HepG2 (cell line): ENCODE data around the gene NABP1. TPM values are rescaled to one million over a fixed set of nuclear protein-coding genes. Genes with fewer than 3 reads are reported as not detected.

Experiments
- AGO1 ChIP-seq: fragments of 200-400 bp; formaldehyde crosslinking; IDR thresholded peaks from 2 replicates; pipeline ENCODE4 v1.6.1; 2017; ENCODE audit warnings: mild to moderate bottlenecking, low read depth, low read length, moderate library complexity; ENCODE audit not compliant: poor library complexity, severe bottlenecking
- AHDC1 ChIP-seq: sonication (generic); formaldehyde crosslinking; IDR thresholded peaks from 2 replicates; pipeline ENCODE4 v1.5.1; 2020; ENCODE audit warnings: mild to moderate bottlenecking, missing genetic modification reagents, borderline replicate concordance
- GLMP ChIP-seq: sonication (generic); formaldehyde crosslinking; IDR thresholded peaks from 2 replicates; pipeline ENCODE4 v1.9.0; 2021; ENCODE audit warnings: missing genetic modification reagents, mild to moderate bottlenecking, borderline replicate concordance
- JUN ChIP-seq: sonication (generic); formaldehyde crosslinking; IDR thresholded peaks from 2 replicates; pipeline ENCODE4 v1.4.0; 2020; ENCODE audit warnings: mild to moderate bottlenecking, missing genetic modification reagents
- KLF9 ChIP-seq: IDR thresholded peaks from 2 replicates; pipeline ENCODE4 v1.6.1; 2016; ENCODE audit warnings: low read depth
- NFE2 ChIP-seq: sonication (generic); formaldehyde crosslinking; IDR thresholded peaks from 2 replicates; pipeline ENCODE4 v1.4.0; 2020; ENCODE audit warnings: missing genetic modification reagents
- NFRKB ChIP-seq: fragments of 450-650 bp; IDR thresholded peaks from 2 replicates; pipeline ENCODE4 v1.6.1; 2017
- NR0B2 ChIP-seq: sonication (generic); formaldehyde crosslinking; IDR thresholded peaks from 2 replicates; pipeline ENCODE4 v1.4.0; 2020; ENCODE audit warnings: mild to moderate bottlenecking, missing genetic modification reagents
- SALL1 ChIP-seq: sonication (generic); formaldehyde crosslinking; IDR thresholded peaks from 2 replicates; pipeline ENCODE4 v1.8.0; 2022; ENCODE audit warnings: mild to moderate bottlenecking, missing genetic modification reagents
- SKIL ChIP-seq: sonication (generic); formaldehyde crosslinking; IDR thresholded peaks from 2 replicates; pipeline ENCODE4 v1.8.0; 2022; ENCODE audit warnings: missing genetic modification reagents, mild to moderate bottlenecking, moderate library complexity, borderline replicate concordance
- ZNF264 ChIP-seq: sonication (generic); formaldehyde crosslinking; IDR thresholded peaks from 2 replicates; pipeline ENCODE4 v1.4.0; 2020; ENCODE audit warnings: missing genetic modification reagents
- ZNF282 ChIP-seq: fragments of 450-650 bp; IDR thresholded peaks from 2 replicates; pipeline ENCODE4 v1.6.1; 2018; ENCODE audit not compliant: partially characterized antibody
- ZNF691 ChIP-seq: sonication (generic); formaldehyde crosslinking; IDR thresholded peaks from 2 replicates; pipeline ENCODE4 v1.4.0; 2020; ENCODE audit warnings: missing genetic modification reagents, low read depth, mild to moderate bottlenecking, borderline replicate concordance
- ZNF740 ChIP-seq: sonication (generic); formaldehyde crosslinking; IDR thresholded peaks from 2 replicates; pipeline ENCODE4 v1.4.0; 2020; ENCODE audit warnings: missing genetic modification reagents
- ZNF766 ChIP-seq: sonication (generic); formaldehyde crosslinking; IDR thresholded peaks from 2 replicates; pipeline ENCODE4 v1.5.0; 2020; ENCODE audit warnings: missing genetic modification reagents, borderline replicate concordance
- ZNF790 ChIP-seq: sonication (generic); formaldehyde crosslinking; IDR thresholded peaks from 2 replicates; pipeline ENCODE4 v1.8.0; 2022; ENCODE audit warnings: missing genetic modification reagents, mild to moderate bottlenecking, borderline replicate concordance
- ZSCAN12 ChIP-seq: sonication (generic); formaldehyde crosslinking; IDR thresholded peaks from 2 replicates; pipeline ENCODE4 v1.9.0; 2021; ENCODE audit warnings: mild to moderate bottlenecking, missing genetic modification reagents
- polyA plus RNA-seq, 8 experiments: library from polyadenylated mRNA; depleted of rRNA in 3 of 8; stranded (reverse) in 7 of 8; unstranded in 1 of 8; fragments of >200 nt; fragmentation: Illumina TruSeq in 4 of 8; extraction: Trizol in 4 of 8; gene quantifications; 2 replicates each; pipeline versions ENCODE4 v1.2.1 to v1.2.3, GENCODE V29; 2011 to 2016; ENCODE audit warnings: low read depth in 4 of 8, missing spikeins in 1 of 8, mixed read lengths in 1 of 8; ENCODE audit not compliant: insufficient read depth in 1 of 8
- total RNA-seq, 5 experiments: library from RNA; depleted of rRNA; stranded (reverse); fragments of >200 nt; fragmentation: Illumina TruSeq; extraction: Trizol; gene quantifications; 2 replicates each; pipeline ENCODE4 v1.2.3, GENCODE V29; 2016; ENCODE audit warnings: low read depth in 1 of 5

The NABP1 gene
- total and polyA plus RNA-seq, 2 of the 13 experiments (the other 11 are each of a cell fraction or from before 2014, with no cell fraction given): 14.9 to 19.8 TPM

- TF ChIP-seq AHDC1 (CRISPR knock-in tag) (no peak; the same call in none of the 2 replicates), ZSCAN12 (CRISPR knock-in tag) (peak; percentile 93), AGO1 (peak; percentile 65), GLMP (CRISPR knock-in tag) (no peak), KLF9 (peak; percentile 76), ZNF282 (no peak), ZNF790 (CRISPR knock-in tag) (peak; percentile 62; the same call in 1 of the 2 replicates), ZNF264 (CRISPR knock-in tag) (peak; percentile 83), SKIL (peak; percentile 57; the same call in 1 of the 2 replicates), NFRKB (no peak), NR0B2 (peak; percentile 56; the same call in 1 of the 2 replicates), ZNF740 (CRISPR knock-in tag) (peak; percentile 69; the same call in 1 of the 2 replicates), JUN (CRISPR knock-in tag) (0 out of 2 replicates have a peak, but pooled peaks have one; percentile 40), ZNF691 (peak; percentile 84), ZNF766 (CRISPR knock-in tag) (peak; percentile 95), SALL1 (CRISPR knock-in tag) (peak; percentile 94), NFE2 (CRISPR knock-in tag) (no peak)
These were observed at the start of gene NABP1 (continued) for GRCh38 chr2:191677646-191678436.
